ENCODE measurements around the gene DDX1. TPM values are rescaled to one million over a fixed set of nuclear protein-coding genes. Genes with fewer than 3 reads are reported as not detected.

The DDX1 gene
- total RNA-seq, 1 experiment from 2014 or later, result 70.7 TPM

- intact Hi-C loops (cut with micrococcal nuclease; ENCODE audit: unreplicated experiment), result no loop called here
- Histone ChIP-seq H3K4me2 (no peak overlapping the region), H2AFZ (no peak overlapping the region), H3F3A (ENCODE audit: insufficient read depth, low read depth) (no peaks in the 10 kb centered on the region), H4K20me1 (ENCODE audit: insufficient read depth) (no peaks in the 10 kb centered on the region), H3K4me1 (replicated peaks; ENCODE audit: insufficient read depth) (no peaks in the 10 kb centered on the region), H3K36me3 (ENCODE audit: low read depth) (no peaks in the 10 kb centered on the region), H3K4me3 (no peak overlapping the region), H3K27me3 (ENCODE audit: insufficient read depth, low read depth) (peaks cover 100% of the 10 kb centered on the region), H3K9me3 (ENCODE audit: insufficient read depth, low read depth) (no peaks in the 10 kb centered on the region), H3K9me2 (ENCODE audit: insufficient read depth) (no peaks in the 10 kb centered on the region), H3K79me2 (ENCODE audit: low read depth) (no peaks in the 10 kb centered on the region), H3K27ac (no peak overlapping the region)
- no peak for TF ChIP-seq EZH2 (IDR thresholded peaks at IDR 0.05; ENCODE audit: low read depth)
- no peak for TF ChIP-seq CTCF (conservative IDR thresholded peaks at IDR 0.05)
- POLR2A ChIA-PET (ENCODE audit: unreplicated experiment), result no interaction called here
- no TSS peak for BruUV-seq (replicated peaks)
- CTCF ChIA-PET, result no interaction called here
- DNase-seq, result no peak
Measured at GRCh38 chr2:15665943-15666460, 74.3 kb downstream of the DDX1 start.

- no peak overlapping the region for H3K27ac ChIP-seq
- no TSS peak for BruUV-seq (replicated peaks)
- H3F3A ChIP-seq (ENCODE audit: insufficient read depth, low read depth), result no peaks in the 10 kb centered on the region
- ChIA-PET CTCF (no interaction called here), POLR2A (ENCODE audit: unreplicated experiment) (no interaction called here)
- H3K4me3 ChIP-seq, result no peak overlapping the region
- intact Hi-C loops (cut with micrococcal nuclease; ENCODE audit: unreplicated experiment), result no loop called here
- no peaks in the 10 kb centered on the region for H3K79me2 ChIP-seq (ENCODE audit: low read depth)
- H3K9me2 ChIP-seq (ENCODE audit: insufficient read depth), result no peaks in the 10 kb centered on the region
- no peaks in the 10 kb centered on the region for H3K36me3 ChIP-seq (ENCODE audit: low read depth)
- TF ChIP-seq CTCF (conservative IDR thresholded peaks at IDR 0.05), result no peak
- no peaks in the 10 kb centered on the region for H3K9me3 ChIP-seq (ENCODE audit: insufficient read depth, low read depth)
- H3K4me1 ChIP-seq (replicated peaks; ENCODE audit: insufficient read depth), result no peaks in the 10 kb centered on the region
- no peak for DNase-seq
- H3K4me2 ChIP-seq, result no peak overlapping the region
- no peaks in the 10 kb centered on the region for H4K20me1 ChIP-seq (ENCODE audit: insufficient read depth)
- no peak overlapping the region for H2AFZ ChIP-seq
- H3K27me3 ChIP-seq (ENCODE audit: insufficient read depth, low read depth), result peaks cover 97% of the 10 kb centered on the region
Measured at GRCh38 chr2:15666861-15667808, 75.5 kb downstream of the DDX1 start.

GRCh38 chr2:15667809-15668556, 76.3 kb downstream of the DDX1 start:
- no peak overlapping the region for H3K4me2 ChIP-seq
- H2AFZ ChIP-seq, result no peak overlapping the region
- H3K27ac ChIP-seq, result no peak overlapping the region
- no peaks in the 10 kb centered on the region for H3K79me2 ChIP-seq (ENCODE audit: low read depth)
- ChIA-PET CTCF (no interaction called here), POLR2A (ENCODE audit: unreplicated experiment) (no interaction called here)
- BruUV-seq (replicated peaks), result no TSS peak
- no peaks in the 10 kb centered on the region for H4K20me1 ChIP-seq (ENCODE audit: insufficient read depth)
- no peaks in the 10 kb centered on the region for H3K9me3 ChIP-seq (ENCODE audit: insufficient read depth, low read depth)
- no peaks in the 10 kb centered on the region for H3K36me3 ChIP-seq (ENCODE audit: low read depth)
- no peak for TF ChIP-seq CTCF (conservative IDR thresholded peaks at IDR 0.05)
- H3F3A ChIP-seq (ENCODE audit: insufficient read depth, low read depth), result no peaks in the 10 kb centered on the region
- peaks cover 97% of the 10 kb centered on the region for H3K27me3 ChIP-seq (ENCODE audit: insufficient read depth, low read depth)
- no peaks in the 10 kb centered on the region for H3K9me2 ChIP-seq (ENCODE audit: insufficient read depth)
- no peaks in the 10 kb centered on the region for H3K4me1 ChIP-seq (replicated peaks; ENCODE audit: insufficient read depth)
- DNase-seq, result no peak
- intact Hi-C loops (cut with micrococcal nuclease; ENCODE audit: unreplicated experiment), result no loop called here
- H3K4me3 ChIP-seq, result no peak overlapping the region
